D721Med (cell line): ENCODE measurements around the gene RINT1.

ENCODE experiments used
- DNase-seq: peaks from one replicate; pipeline ENCODE4 v3.0.0; 2011; ENCODE audit warnings: low spot score; ENCODE audit not compliant: insufficient read length
- FAIRE-seq: peaks from 2 replicates; lab custom pipeline; 2011; peaks lifted over from hg19 to GRCh38; lab: Jason Lieb, UNC
- TF ChIP-seq, protein P1 (sequence below): IDR thresholded peaks from 2 replicates; pipeline ENCODE4 v1.5.1; 2012; ENCODE audit warnings: mild to moderate bottlenecking, control low read depth; ENCODE audit not compliant: insufficient read depth; ENCODE audit errors: missing control alignments

RINT1 gene

DNA sequence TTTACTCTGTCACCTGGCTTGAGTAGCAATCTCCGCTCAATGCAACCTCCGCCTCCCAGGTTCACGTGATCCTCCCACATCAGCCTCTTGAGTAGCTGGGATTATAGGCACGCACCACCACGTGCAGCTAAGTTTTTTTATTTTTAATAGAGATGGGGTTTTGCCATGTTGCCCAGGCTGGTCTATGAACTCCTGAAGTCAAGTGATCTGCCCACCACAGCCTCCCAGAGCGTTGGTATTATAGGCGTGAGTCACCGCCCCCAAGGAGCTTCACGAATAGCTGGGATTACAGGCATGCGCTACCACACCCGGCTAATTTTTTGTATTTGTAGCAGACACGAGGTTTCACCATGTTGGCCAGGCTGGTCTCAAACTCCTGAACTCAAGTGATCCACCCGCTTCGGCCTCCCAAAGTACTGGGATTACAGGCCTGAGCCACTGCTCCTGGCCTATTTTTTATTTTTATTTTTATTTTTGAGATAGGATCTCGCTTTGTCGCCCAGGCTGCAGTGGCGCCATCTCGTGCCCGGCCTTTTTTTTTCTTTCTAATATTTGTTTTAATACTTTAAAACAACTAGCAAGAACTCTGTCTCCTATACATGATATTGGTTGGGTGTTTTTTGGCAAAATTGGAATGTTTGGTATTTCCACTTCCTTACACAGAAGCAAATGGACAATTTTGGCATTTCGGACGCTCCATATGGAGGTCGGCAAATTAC lies 48.2 kb downstream of the RINT1 start:
- no peak for FAIRE-seq
- DNase-seq, result no peak
- TF ChIP-seq, protein P1, sequence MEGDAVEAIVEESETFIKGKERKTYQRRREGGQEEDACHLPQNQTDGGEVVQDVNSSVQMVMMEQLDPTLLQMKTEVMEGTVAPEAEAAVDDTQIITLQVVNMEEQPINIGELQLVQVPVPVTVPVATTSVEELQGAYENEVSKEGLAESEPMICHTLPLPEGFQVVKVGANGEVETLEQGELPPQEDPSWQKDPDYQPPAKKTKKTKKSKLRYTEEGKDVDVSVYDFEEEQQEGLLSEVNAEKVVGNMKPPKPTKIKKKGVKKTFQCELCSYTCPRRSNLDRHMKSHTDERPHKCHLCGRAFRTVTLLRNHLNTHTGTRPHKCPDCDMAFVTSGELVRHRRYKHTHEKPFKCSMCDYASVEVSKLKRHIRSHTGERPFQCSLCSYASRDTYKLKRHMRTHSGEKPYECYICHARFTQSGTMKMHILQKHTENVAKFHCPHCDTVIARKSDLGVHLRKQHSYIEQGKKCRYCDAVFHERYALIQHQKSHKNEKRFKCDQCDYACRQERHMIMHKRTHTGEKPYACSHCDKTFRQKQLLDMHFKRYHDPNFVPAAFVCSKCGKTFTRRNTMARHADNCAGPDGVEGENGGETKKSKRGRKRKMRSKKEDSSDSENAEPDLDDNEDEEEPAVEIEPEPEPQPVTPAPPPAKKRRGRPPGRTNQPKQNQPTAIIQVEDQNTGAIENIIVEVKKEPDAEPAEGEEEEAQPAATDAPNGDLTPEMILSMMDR, result no peak

DNA sequence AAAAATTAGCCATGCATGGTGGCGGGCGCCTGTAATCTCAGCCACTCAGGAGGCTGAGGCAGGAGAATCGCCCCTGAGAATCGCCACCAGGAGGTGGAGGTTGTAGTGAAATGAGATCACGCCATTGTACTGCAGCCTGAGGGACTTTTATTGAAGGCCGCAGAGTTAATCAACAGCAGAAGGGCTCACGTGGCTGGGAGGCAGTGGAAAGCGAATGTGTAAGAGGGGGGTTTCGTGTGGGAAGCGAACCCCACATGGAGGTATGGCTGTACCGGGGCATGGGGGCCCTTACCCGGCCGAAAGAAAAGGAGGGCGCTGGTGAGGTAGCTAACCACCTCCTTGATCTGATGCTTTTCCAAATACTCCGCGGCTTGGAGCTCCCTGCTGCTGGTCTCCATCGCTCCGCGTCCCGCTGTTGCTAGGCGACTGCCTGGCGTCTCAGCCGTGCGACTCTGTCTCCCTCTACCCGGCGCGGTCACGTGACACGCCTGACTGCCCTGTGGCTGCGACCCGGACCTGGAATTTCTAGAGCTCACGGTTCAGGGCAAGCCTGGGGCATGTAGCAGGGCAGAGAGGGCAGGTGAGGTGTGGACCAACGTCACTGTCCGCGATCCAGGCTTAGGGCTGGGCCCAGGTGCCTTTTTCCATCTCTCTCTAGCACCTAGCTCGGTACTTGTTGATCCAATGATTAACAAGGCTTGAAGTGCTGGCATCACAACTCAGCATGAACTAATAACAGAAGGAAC lies 49.2 kb downstream of the RINT1 start, which contains the start of gene EFCAB10:
EFCAB10 (minus strand) TSS at position 428 of the 746 bp plus-strand sequence; CDS start at position 398, 30 bp downstream.
- TF ChIP-seq, protein P1, result no peak
- peak; percentile 67 for DNase-seq
- FAIRE-seq, result no peak

DNA sequence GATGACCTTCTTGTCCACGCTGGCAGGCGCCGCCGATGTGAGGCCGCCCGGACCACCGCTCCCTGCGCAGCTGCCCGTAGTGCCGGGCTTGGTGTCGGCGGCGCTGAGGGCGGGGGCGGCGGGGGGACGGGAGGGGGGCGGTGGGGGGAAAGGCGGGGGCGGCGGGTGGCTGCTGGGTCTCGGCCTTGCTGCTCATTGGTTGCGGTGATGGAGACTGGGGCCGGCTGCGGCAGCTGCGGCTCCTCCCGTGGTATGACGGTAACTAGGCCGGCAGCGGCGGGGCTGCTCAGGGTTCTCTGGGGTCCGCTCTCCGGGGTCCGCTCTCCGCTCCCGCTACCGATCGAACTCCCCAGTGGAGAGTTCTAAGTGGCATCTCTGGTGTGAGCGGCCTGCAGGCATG lies 51.1 kb downstream of the RINT1 start:
- FAIRE-seq (no peak), DNase-seq (no peak)
- TF ChIP-seq, protein P1, result no peak

DNA sequence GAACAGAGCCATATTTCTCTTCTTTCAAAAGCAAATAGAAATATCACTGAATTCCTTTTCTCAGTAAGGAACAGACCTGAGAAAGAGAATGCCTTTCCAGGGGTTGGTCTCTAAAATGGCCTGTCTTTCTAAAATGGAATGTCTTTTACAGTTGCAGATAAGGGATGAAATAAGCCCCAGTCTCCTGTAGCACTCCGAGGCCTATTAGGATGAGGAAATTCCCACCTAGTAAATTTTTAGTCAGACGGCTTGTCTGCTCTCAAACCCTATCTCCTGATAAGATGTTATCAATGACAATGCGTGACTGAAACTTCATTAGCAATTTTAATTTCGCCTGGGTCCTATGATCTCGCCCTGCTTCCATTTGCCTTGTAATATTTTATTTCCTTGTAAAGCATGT lies 52.2 kb downstream of the RINT1 start:
- FAIRE-seq (no peak), DNase-seq (no peak)
- TF ChIP-seq, protein P1, result no peak

DNA sequence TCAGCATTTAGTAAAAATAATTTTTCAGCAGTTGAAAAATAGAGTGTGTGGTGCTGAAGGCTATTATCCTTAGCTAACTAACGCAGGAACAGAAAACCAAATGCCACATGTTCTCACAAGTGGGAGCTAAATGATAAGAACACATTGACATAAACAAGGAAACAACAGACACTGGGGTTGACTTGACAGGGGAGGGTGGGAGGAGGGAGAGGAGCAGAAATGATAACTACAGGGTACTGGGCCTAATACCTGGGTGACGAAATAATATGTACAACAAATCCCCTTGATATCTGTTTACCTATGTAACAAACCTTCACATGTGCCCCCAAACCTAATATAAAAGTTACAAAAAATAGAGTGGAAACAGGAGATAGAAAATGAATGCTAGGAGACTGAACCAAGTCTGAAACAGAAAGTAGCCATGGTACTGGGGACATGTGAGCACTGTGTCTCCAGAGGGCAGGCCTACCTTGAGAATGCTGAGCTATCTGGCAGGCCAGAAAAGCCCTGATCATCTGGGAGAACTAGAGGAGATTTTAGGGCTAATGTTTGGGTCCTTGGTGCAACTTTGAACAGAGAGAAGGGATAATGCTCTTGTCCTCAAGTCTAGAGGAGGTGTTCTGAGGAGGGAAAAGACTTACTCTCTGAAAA lies 54.0 kb downstream of the RINT1 start:
- DNase-seq (no peak), FAIRE-seq (no peak)
- TF ChIP-seq, protein P1, result no peak

DNA sequence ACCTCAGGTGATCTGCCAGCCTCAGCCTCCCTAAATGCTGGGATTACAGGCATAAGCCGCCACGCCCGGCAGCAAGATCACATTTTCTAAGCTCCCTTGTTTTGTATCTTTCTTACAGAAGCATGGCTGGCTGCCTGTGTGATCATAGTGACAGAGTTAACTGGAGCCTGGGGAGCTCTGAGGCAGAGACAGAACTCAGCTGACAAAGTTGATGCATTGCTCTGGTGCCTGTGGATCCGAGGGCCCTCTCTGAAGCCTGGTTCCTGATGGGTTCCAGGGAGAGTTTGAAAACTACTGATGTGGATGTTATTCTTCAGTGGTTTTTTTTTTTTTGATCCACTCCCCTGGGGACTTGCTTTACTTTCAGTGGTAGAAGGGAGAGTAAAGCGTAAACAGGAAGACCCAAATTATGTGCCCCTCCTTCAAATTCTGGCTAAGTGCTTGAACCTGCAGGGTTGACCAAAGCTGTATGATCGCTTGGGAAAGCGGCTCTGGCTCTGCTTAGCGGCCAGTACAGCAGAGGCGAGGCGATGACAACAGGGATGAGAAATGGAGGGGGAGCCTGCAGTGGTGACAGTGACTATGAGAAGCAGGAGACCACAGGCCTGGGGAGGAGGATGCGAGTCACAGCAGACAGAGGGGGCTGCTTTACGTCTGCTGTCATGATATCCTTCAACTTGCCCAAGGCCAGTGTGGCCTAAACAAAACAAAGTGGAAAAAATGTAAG lies 56.1 kb downstream of the RINT1 start:
- DNase-seq (no peak), FAIRE-seq (no peak)
- TF ChIP-seq, protein P1, result no peak
